NCI-H2171 treated with DMSO at 0.1 percent for 48 hours (cell line): ENCODE data around the gene SMTNL1.
A peak's percentile ranks its signal among the peaks of the same experiment; 100 is the strongest.

Source experiments
- DNase-seq: peaks from one replicate; lab custom pipeline; 2025; lab: John Stamatoyannopoulos, UW

Gene SMTNL1

DNA sequence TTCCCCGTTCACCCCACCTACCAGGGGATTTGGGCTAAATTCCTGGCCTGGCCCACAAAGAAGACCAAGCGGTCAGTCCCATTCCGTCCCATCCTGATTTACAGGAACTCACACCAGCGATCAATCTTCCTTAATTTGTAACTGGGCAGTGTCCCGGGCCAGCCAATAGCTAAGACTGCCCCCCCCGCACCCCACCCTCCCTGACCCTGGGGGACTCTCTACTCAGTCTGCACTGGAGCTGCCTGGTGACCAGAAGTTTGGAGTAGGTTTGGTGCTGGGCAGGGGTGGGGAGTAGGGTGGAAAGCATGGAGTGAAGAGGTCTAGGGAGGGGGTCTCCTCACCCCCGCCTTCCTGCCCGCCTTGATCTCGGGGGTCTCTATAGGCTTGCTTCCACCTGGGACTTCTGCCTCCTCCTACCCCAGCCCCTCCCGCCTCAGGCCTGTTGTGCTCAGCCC is 60.1 kb downstream of the SMTNL1 start, which contains the start of gene SERPING1:
Gene SERPING1, plus strand, starts transcription at position 225 of the 455 bp plus-strand sequence. CDS start 586 bp downstream, outside the sequence.
- DNase-seq: no peak

- DNase-seq: peak; percentile 79
Measured at GRCh38 chr11:57597916-57598830, 60.8 kb downstream of the SMTNL1 start.

DNA sequence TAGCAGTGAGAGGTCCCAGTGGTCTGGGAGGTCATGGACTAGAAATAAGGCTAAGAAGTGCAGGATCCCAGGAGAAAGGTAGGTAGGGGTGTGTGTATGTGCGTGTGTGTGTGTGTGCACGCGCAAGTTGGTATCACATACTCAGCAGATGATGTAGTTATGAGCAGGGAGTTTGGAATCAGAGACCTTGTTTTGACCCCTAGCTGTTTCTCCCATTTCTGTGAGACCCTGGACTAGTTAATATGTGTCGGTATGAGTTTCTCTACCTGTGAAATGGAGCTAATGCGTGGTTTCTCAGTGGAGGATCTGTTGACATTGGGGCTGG is 61.4 kb downstream of the SMTNL1 start:
- no peak for DNase-seq

DNA sequence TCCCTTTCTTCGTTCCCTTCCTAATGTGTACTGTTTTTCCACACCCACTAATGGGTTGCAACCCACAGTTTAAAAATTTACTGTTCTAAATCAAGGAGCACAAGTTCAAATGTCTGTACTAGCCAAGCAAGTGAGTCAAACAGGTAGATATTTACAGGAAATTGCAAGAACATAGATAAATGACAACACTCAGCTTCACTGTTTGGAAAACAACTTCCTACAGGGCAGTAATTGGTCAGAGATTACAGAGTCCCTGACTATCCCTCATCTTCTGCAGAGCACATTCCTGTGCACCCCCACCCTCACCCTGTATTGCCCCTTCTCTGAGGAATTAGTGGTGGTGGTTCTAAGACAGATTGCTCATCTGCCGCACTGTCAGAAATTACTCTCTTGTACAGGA is 62.0 kb downstream of the SMTNL1 start:
- DNase-seq: no peak
